GM12864 (cell line): ENCODE data around the gene C1QTNF1.
"Not testable (repeated sequence)": the region's sequence is repeated elsewhere in the genome, so short reads cannot be mapped to it uniquely, and the experiment has no call there.

Source experiments
- DNase-seq: peaks from one replicate; pipeline ENCODE4 v3.0.0-alpha.2; 2011; ENCODE audit warnings: low read depth
- H3K4me3 ChIP-seq: 2 replicates; pipeline ENCODE4 v1.5.1; 2011; ENCODE audit warnings: mild to moderate bottlenecking, low read depth, low read length, control low read depth
- TF ChIP-seq, protein P1 (sequence below): IDR thresholded peaks from 2 replicates; pipeline ENCODE4 v1.5.1; 2011; ENCODE audit warnings: low read depth, mild to moderate bottlenecking, moderate library complexity, low read length, control low read depth, inconsistent platforms; ENCODE audit errors: missing control alignments

The C1QTNF1 gene

GRCh38 chr17:79070266-79070880 is 46.4 kb downstream of the C1QTNF1 start:
- no peak for DNase-seq
- H3K4me3 ChIP-seq, result no peak overlapping the region
- TF ChIP-seq, protein P1, sequence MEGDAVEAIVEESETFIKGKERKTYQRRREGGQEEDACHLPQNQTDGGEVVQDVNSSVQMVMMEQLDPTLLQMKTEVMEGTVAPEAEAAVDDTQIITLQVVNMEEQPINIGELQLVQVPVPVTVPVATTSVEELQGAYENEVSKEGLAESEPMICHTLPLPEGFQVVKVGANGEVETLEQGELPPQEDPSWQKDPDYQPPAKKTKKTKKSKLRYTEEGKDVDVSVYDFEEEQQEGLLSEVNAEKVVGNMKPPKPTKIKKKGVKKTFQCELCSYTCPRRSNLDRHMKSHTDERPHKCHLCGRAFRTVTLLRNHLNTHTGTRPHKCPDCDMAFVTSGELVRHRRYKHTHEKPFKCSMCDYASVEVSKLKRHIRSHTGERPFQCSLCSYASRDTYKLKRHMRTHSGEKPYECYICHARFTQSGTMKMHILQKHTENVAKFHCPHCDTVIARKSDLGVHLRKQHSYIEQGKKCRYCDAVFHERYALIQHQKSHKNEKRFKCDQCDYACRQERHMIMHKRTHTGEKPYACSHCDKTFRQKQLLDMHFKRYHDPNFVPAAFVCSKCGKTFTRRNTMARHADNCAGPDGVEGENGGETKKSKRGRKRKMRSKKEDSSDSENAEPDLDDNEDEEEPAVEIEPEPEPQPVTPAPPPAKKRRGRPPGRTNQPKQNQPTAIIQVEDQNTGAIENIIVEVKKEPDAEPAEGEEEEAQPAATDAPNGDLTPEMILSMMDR, result no peak

GRCh38 chr17:79071161-79071740 is 47.3 kb downstream of the C1QTNF1 start:
- no peak overlapping the region for H3K4me3 ChIP-seq
- TF ChIP-seq, protein P1, result no peak

GRCh38 chr17:79072544-79072943 is 48.6 kb downstream of the C1QTNF1 start:
- no peak for DNase-seq
- TF ChIP-seq, protein P1, result no peak
- H3K4me3 ChIP-seq, result no peak overlapping the region

More at GRCh38 chr17:79071161-79071740, 47.3 kb downstream of the C1QTNF1 start:
- DNase-seq, result no peak

DNA sequence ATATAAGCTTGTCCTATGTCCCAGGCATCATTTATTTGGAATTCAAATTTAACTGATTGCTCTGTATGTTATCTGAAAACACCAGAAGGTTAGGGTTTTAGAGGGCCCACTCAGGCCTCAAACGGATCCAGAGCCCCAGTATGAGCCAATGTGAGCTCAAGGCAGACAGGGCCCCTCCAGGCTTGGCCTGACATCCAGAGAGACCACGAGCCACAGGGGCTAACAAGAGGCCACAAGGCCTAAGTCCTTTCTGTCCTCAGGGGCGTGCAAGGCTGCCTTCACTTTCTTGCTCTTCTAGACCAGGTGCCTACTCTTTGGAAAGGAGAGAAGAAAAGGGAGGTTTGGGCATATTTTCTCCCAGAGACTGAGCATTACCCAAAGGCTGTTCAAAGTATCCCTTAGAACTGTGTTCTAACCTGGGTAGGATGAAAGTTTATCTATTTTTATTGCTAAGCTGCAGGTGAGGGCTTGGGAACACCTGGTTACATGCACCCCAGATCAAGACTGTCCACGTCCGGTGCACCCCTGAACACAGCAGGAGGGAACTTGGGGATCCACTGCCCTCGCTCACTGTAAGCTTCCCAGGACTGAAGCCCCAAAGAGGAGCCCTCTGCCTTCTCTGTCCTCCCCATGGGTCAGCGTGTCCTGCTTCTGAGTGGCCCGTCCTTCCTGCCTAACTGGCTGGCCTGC is 49.2 kb downstream of the C1QTNF1 start:
- TF ChIP-seq, protein P1, result no peak
- DNase-seq, result no peak

DNA sequence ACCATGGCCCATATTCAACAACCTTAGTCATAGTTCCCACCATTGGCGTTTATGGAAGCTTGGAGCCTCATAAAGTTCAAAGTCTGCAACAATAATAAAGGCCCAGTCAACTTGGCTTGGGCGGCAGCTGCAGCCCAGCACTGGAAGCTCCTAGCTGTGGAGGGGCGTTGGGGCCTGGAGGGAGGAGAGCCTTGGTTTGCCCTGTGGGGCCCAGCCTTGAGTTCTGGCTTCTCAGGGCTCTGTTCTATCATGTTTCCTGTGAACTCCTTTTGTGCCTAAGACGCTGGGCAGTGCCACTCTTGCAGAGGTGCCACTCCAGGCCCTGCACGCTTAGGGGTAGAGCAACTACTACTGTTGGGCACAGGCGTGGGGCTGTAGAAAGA is 49.7 kb downstream of the C1QTNF1 start:
- no peak for DNase-seq
- TF ChIP-seq, protein P1, result no peak
- H3K4me3 ChIP-seq, result no peak overlapping the region

More for the DNA sequence above, 49.2 kb downstream of the C1QTNF1 start:
- H3K4me3 ChIP-seq, result no peak overlapping the region

DNA sequence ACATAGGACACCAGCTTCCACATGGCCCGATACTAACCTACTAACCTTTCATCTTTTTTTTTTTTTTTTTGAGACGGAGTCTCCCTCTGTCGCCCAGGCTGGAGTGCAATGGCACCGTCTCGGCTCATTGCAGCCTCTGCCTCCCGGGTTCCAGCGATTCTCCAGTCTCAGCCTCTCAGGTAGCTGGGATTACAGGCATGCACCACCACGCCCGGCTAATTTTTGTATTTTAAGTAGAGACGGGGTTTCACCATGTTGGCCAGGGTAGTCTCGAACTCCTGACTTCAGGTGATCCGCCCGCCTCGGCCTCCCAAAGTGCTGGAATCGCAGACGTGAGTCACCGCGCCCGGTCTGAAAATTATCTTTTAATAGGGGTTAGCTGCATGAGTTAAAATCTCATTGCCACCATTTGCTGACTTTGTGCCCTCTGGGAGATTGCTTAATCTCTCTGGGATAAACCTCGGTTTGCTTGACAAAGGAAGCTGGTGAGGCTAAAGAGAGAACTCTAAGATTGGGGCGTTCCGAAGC is 50.2 kb downstream of the C1QTNF1 start:
- H3K4me3 ChIP-seq, result peak overlapping the region; percentile 26
- not testable (repeated sequence) for DNase-seq

GRCh38 chr17:79074649-79075445 is 50.9 kb downstream of the C1QTNF1 start, which contains the start of gene ENGASE:
Gene ENGASE, plus strand, starts transcription at chr17:79074824. Its CDS starts 121 bp downstream, at chr17:79074945.
- peak within 1 kb of the TSS; percentile 80 for H3K4me3 ChIP-seq
- TF ChIP-seq, protein P1, result no peak
- peak; percentile 61 for DNase-seq
